Measurements from ENCODE around the gene ZNF536. TPM values are rescaled to one million over a fixed set of nuclear protein-coding genes. Genes with fewer than 3 reads are reported as not detected.

ZNF536 gene
- total and polyA plus RNA-seq, 2 of the 13 experiments (the other 11 are each of a cell fraction or from before 2014, with no cell fraction given), result not detected

DNA sequence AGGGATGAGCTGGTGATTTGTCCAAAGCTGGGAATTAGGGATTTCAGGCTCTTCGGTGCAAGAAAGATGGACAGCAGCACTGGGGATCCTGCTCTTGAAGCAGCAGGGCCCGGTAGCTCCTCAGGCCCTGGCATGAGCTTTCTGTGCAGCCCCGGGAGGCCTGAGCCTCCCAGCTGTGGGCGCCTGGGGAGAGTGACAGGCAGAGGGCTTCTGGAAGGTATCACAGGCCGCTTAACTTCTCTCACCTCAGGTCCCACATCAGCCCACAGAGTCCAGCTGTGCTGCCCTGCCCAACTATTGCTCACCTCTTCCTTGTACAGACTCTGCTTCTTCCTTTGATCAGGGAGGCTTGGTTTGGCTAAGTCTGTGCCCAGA lies 14.6 kb upstream of the ZNF536 start:
- 67% methylated on average over 1 of the region's 5 CpGs for WGBS (ENCODE audit: low lambda C conversion rate)
- Histone ChIP-seq H3K9ac (ENCODE audit: insufficient read depth, low read depth, low read length) (no peak overlapping the region), H3K27ac (ENCODE audit: extremely low read length, insufficient read depth, low read length) (no peak overlapping the region), H3K4me3 (replicated peaks in 1 of 3; ENCODE audit: insufficient read depth in 1 of 3, low read depth in 2 of 3, low read length in 3 of 3) (no peak overlapping the region), H2AFZ (ENCODE audit: low read length) (no peak overlapping the region), H3K4me1 (ENCODE audit: insufficient read depth, low read length) (peaks cover 9% of the 10 kb centered on the region), H4K20me1 (ENCODE audit: insufficient read depth, low read length) (no peaks in the 10 kb centered on the region), H3K9me3 (ENCODE audit: low read length) (no peaks in the 10 kb centered on the region), H3K27me3 (ENCODE audit: control insufficient read depth in 1 of 2, insufficient read depth in 2 of 2, low read length in 2 of 2) (peaks cover 0 to 18% of the 10 kb centered on the region in 2 experiments; a peak in 3 of 5 replicates), H3K4me2 (ENCODE audit: low read depth, low read length) (no peak overlapping the region), H3K36me3 (replicated peaks in 1 of 2; ENCODE audit: control insufficient read depth in 1 of 2, insufficient read depth in 2 of 2, low read length in 2 of 2) (no peaks in the 10 kb centered on the region), H3K79me2 (ENCODE audit: insufficient read depth, low read length) (no peaks in the 10 kb centered on the region)
- intact Hi-C loops (cut with micrococcal nuclease; ENCODE audit: unreplicated experiment) (no loop called here), in situ Hi-C loops (cut with HindIII; ENCODE audit: extremely low pct_ligation_motif_present, low pct_unique_long_range_greater_than_20kb) (no loop called here)
- ATAC-seq (no peak), DNase-seq (ENCODE audit: low spot score) (no peak), FAIRE-seq (no peak)
- TF ChIP-seq, protein P1, sequence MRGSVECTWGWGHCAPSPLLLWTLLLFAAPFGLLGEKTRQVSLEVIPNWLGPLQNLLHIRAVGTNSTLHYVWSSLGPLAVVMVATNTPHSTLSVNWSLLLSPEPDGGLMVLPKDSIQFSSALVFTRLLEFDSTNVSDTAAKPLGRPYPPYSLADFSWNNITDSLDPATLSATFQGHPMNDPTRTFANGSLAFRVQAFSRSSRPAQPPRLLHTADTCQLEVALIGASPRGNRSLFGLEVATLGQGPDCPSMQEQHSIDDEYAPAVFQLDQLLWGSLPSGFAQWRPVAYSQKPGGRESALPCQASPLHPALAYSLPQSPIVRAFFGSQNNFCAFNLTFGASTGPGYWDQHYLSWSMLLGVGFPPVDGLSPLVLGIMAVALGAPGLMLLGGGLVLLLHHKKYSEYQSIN (CRISPR knock-in tag; IDR thresholded peaks at IDR 0.05; ENCODE audit: borderline replicate concordance), result no peak
- TF ChIP-seq PCBP1 (IDR thresholded peaks at IDR 0.05; ENCODE audit: borderline replicate concordance, low read depth, low read length) (no peak), ZNF138 (CRISPR knock-in tag; IDR thresholded peaks at IDR 0.05; ENCODE audit: low read depth) (no peak), ATF7 (IDR thresholded peaks at IDR 0.05) (no peak), ATF7 (CRISPR knock-in tag; IDR thresholded peaks at IDR 0.05) (no peak), FOXC1 (CRISPR knock-in tag; IDR thresholded peaks at IDR 0.05; ENCODE audit: borderline replicate concordance) (no peak), ZNF34 (CRISPR knock-in tag; IDR thresholded peaks at IDR 0.05; ENCODE audit: borderline replicate concordance) (no peak), HNF4G (IDR thresholded peaks at IDR 0.05; ENCODE audit: borderline replicate concordance, low read depth, low read length) (no peak), HNF4G (CRISPR knock-in tag; IDR thresholded peaks at IDR 0.05; ENCODE audit: borderline replicate concordance, low read depth) (no peak), ZNF235 (CRISPR knock-in tag; IDR thresholded peaks at IDR 0.05; ENCODE audit: borderline replicate concordance) (no peak), PTBP1 (IDR thresholded peaks at IDR 0.05; ENCODE audit: low read depth, low read length, poor library complexity, severe bottlenecking) (no peak)
- TF ChIP-seq, protein P2, sequence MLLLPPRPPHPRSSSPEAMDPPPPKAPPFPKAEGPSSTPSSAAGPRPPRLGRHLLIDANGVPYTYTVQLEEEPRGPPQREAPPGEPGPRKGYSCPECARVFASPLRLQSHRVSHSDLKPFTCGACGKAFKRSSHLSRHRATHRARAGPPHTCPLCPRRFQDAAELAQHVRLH (CRISPR knock-in tag; IDR thresholded peaks at IDR 0.05; ENCODE audit: borderline replicate concordance, low read depth), result no peak
- TF ChIP-seq, protein P3, sequence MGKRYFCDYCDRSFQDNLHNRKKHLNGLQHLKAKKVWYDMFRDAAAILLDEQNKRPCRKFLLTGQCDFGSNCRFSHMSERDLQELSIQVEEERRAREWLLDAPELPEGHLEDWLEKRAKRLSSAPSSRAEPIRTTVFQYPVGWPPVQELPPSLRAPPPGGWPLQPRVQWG (CRISPR knock-in tag; IDR thresholded peaks at IDR 0.05; ENCODE audit: borderline replicate concordance, low read depth), result no peak
- TF ChIP-seq, protein P4, sequence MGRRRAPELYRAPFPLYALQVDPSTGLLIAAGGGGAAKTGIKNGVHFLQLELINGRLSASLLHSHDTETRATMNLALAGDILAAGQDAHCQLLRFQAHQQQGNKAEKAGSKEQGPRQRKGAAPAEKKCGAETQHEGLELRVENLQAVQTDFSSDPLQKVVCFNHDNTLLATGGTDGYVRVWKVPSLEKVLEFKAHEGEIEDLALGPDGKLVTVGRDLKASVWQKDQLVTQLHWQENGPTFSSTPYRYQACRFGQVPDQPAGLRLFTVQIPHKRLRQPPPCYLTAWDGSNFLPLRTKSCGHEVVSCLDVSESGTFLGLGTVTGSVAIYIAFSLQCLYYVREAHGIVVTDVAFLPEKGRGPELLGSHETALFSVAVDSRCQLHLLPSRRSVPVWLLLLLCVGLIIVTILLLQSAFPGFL (CRISPR knock-in tag; IDR thresholded peaks at IDR 0.05), result no peak
- TF ChIP-seq, protein P5, sequence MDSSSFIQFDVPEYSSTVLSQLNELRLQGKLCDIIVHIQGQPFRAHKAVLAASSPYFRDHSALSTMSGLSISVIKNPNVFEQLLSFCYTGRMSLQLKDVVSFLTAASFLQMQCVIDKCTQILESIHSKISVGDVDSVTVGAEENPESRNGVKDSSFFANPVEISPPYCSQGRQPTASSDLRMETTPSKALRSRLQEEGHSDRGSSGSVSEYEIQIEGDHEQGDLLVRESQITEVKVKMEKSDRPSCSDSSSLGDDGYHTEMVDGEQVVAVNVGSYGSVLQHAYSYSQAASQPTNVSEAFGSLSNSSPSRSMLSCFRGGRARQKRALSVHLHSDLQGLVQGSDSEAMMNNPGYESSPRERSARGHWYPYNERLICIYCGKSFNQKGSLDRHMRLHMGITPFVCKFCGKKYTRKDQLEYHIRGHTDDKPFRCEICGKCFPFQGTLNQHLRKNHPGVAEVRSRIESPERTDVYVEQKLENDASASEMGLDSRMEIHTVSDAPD (CRISPR knock-in tag; IDR thresholded peaks at IDR 0.05), result no peak
- TF ChIP-seq, protein P6, sequence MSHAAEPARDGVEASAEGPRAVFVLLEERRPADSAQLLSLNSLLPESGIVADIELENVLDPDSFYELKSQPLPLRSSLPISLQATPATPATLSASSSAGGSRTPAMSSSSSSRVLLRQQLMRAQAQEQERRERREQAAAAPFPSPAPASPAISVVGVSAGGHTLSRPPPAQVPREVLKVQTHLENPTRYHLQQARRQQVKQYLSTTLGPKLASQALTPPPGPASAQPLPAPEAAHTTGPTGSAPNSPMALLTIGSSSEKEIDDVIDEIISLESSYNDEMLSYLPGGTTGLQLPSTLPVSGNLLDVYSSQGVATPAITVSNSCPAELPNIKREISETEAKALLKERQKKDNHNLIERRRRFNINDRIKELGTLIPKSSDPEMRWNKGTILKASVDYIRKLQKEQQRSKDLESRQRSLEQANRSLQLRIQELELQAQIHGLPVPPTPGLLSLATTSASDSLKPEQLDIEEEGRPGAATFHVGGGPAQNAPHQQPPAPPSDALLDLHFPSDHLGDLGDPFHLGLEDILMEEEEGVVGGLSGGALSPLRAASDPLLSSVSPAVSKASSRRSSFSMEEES (CRISPR knock-in tag; IDR thresholded peaks at IDR 0.05), result no peak
- TF ChIP-seq, protein P7, sequence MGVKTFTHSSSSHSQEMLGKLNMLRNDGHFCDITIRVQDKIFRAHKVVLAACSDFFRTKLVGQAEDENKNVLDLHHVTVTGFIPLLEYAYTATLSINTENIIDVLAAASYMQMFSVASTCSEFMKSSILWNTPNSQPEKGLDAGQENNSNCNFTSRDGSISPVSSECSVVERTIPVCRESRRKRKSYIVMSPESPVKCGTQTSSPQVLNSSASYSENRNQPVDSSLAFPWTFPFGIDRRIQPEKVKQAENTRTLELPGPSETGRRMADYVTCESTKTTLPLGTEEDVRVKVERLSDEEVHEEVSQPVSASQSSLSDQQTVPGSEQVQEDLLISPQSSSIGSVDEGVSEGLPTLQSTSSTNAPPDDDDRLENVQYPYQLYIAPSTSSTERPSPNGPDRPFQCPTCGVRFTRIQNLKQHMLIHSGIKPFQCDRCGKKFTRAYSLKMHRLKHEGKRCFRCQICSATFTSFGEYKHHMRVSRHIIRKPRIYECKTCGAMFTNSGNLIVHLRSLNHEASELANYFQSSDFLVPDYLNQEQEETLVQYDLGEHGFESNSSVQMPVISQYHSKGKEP (CRISPR knock-in tag; IDR thresholded peaks at IDR 0.05), result no peak
- ChIA-PET POLR2A (no interaction called here), CTCF (ENCODE audit: low intra/inter-chr PET ratio, low total read pairs) (no interaction called here)
- no TSS peak for BruUV-seq (replicated peaks)
